Keratinocyte (primary cell): ENCODE data around the gene FBXL17. TPM values are rescaled to one million over a fixed set of nuclear protein-coding genes. Genes with fewer than 3 reads are reported as not detected.

ENCODE experiments used
- DNase-seq: peaks from one replicate; pipeline ENCODE4 v3.0.0-alpha.2; 2011; ENCODE audit warnings: low read depth, missing footprints, low spot score
- FAIRE-seq: peaks from 2 replicates; lab custom pipeline; 2011; peaks lifted over from hg19 to GRCh38; lab: Jason Lieb, UNC
- H2AFZ ChIP-seq: 2 replicates; pipeline ENCODE4 v1.6.0; 2012; ENCODE audit warnings: low read length, control low read depth, inconsistent platforms; ENCODE audit not compliant: control insufficient read depth
- H3K27ac ChIP-seq: 2 replicates; pipeline ENCODE4 v1.5.1; 2011; ENCODE audit warnings: low read length; ENCODE audit not compliant: control insufficient read depth, insufficient read depth
- H3K27me3 ChIP-seq: 3 replicates; pipeline ENCODE4 v1.6.0; 2011; ENCODE audit warnings: low read length; ENCODE audit not compliant: control insufficient read depth, insufficient read depth; ENCODE audit errors: extremely low read depth
- H3K36me3 ChIP-seq, 2 experiments: 2 replicates in 1 of 2; 3 replicates in 1 of 2; pipeline ENCODE4 v1.5.1; 2011; ENCODE audit warnings: low read length in 2 of 2, mild to moderate bottlenecking in 1 of 2; ENCODE audit not compliant: control insufficient read depth in 2 of 2, insufficient read depth in 2 of 2; ENCODE audit errors: extremely low read depth in 1 of 2
- H3K4me1 ChIP-seq: 3 replicates; pipeline ENCODE4 v1.5.1; 2011; ENCODE audit warnings: low read length; ENCODE audit not compliant: control insufficient read depth, insufficient read depth; ENCODE audit errors: extremely low read depth
- H3K4me2 ChIP-seq: 3 replicates; pipeline ENCODE4 v1.6.0; 2011; ENCODE audit warnings: low read depth, low read length; ENCODE audit not compliant: control insufficient read depth, insufficient read depth; ENCODE audit errors: extremely low read depth
- H3K4me3 ChIP-seq, 3 experiments: fragments of 200-600 bp in 1 of 3; sonication (generic) in 1 of 3; 2 replicates in 2 of 3; 3 replicates in 1 of 3; pipeline ENCODE4 v1.5.1; 2011 to 2016; ENCODE audit warnings: low read length in 3 of 3, mild to moderate bottlenecking in 3 of 3, control low read depth in 2 of 3, inconsistent platforms in 1 of 3, low read depth in 1 of 3, mixed read lengths in 1 of 3, mixed run types in 1 of 3, moderate library complexity in 1 of 3; ENCODE audit not compliant: control insufficient read depth in 2 of 3, insufficient read depth in 2 of 3; ENCODE audit errors: extremely low read depth in 1 of 3
- H3K79me2 ChIP-seq: 2 replicates; pipeline ENCODE4 v1.6.0; 2012; ENCODE audit warnings: low read length; ENCODE audit not compliant: control insufficient read depth, insufficient read depth
- H3K9ac ChIP-seq: 3 replicates; pipeline ENCODE4 v1.6.0; 2011; ENCODE audit warnings: low read length; ENCODE audit not compliant: control insufficient read depth, insufficient read depth; ENCODE audit errors: extremely low read depth
- H3K9me1 ChIP-seq: 3 replicates; pipeline ENCODE4 v1.6.0; 2011; ENCODE audit warnings: low read length; ENCODE audit not compliant: control insufficient read depth, insufficient read depth; ENCODE audit errors: extremely low read depth
- H3K9me3 ChIP-seq: 2 replicates; pipeline ENCODE4 v1.5.1; 2012; ENCODE audit warnings: low read depth, low read length; ENCODE audit not compliant: control insufficient read depth
- H4K20me1 ChIP-seq: 3 replicates; pipeline ENCODE4 v1.6.0; 2011; ENCODE audit warnings: low read length; ENCODE audit not compliant: control insufficient read depth, insufficient read depth; ENCODE audit errors: extremely low read depth
- EZH2 ChIP-seq: IDR thresholded peaks from one replicate; pipeline ENCODE4 v1.6.1; 2012; ENCODE audit warnings: inconsistent platforms, mild to moderate bottlenecking, low read length, moderate library complexity
- dilution Hi-C: fragments of 300-500 bp; cut with MboI; formaldehyde crosslinking; loops from one replicate; pipeline ENCODE4 v1.7.0; 2020; ENCODE audit warnings: low sequenced_read_pairs; ENCODE audit not compliant: extremely low pct_ligation_motif_present
- polyA plus RNA-seq, 5 experiments: library from polyadenylated mRNA; depleted of rRNA in 3 of 5; stranded (reverse) in 3 of 5; stranded (forward) in 1 of 5; unstranded in 1 of 5; fragments of >200 nt; gene quantifications; 1 replicate in 1 of 5; 2 replicates in 3 of 5; 3 replicates in 1 of 5; pipeline versions ENCODE4 v1.2.1 to v1.2.3, GENCODE V29; 2011 to 2012; ENCODE audit warnings: missing spikeins in 2 of 5, low read depth in 1 of 5, low replicate concordance in 1 of 5
- TF ChIP-seq, protein P1 (sequence below), 3 experiments: IDR thresholded peaks in 1 of 3; conservative IDR thresholded peaks in 1 of 3; optimal IDR thresholded peaks in 1 of 3; 2 replicates in 2 of 3; 3 replicates in 1 of 3; pipeline versions ENCODE3 to v1.5.1; 2011; ENCODE audit warnings: low read length in 3 of 3, mild to moderate bottlenecking in 3 of 3, moderate library complexity in 2 of 3, control low read depth in 1 of 3, inconsistent platforms in 1 of 3; ENCODE audit not compliant: insufficient read depth in 2 of 3; ENCODE audit errors: extremely low read depth in 1 of 3

Gene FBXL17
- polyA plus RNA-seq, 1 donor (not counting 4 experiments of a cell fraction or from before 2014, with no cell fraction given) = 5.7 TPM

DNA sequence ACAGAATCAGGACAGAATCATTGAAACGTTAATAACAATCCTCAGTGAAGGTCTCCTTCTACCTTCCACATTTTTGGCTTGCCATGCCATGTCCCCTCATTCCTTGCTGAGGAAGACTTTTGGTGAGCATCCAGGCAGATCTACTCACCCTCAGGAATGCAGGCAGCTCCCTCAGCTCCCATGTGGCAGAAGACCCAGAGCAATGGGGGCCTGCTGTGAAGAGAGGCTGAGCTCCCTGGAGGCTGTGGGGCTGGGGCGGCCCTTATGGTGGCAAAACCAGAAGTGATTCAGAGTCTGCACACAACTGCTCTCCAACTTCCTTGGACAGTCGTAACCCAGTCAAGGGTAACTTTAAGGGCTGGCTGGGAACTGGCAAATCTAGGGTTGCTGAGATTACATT lies 463.9 kb downstream of the FBXL17 start:
- dilution Hi-C loops = no loop called here
- no peak for FAIRE-seq
- Histone ChIP-seq H3K4me1 (no peaks in the 10 kb centered on the region), H4K20me1 (no peaks in the 10 kb centered on the region), H3K9ac (no peak overlapping the region), H2AFZ (no peak overlapping the region), H3K9me3 (no peaks in the 10 kb centered on the region), H3K79me2 (no peaks in the 10 kb centered on the region), H3K27ac (no peak overlapping the region), H3K27me3 (no peaks in the 10 kb centered on the region), H3K36me3 (no peaks in the 10 kb centered on the region), H3K4me2 (no peak overlapping the region), H3K4me3 (no peak overlapping the region), H3K9me1 (no peaks in the 10 kb centered on the region)
- no peak for DNase-seq
- no peak for TF ChIP-seq EZH2
- TF ChIP-seq, protein P1, sequence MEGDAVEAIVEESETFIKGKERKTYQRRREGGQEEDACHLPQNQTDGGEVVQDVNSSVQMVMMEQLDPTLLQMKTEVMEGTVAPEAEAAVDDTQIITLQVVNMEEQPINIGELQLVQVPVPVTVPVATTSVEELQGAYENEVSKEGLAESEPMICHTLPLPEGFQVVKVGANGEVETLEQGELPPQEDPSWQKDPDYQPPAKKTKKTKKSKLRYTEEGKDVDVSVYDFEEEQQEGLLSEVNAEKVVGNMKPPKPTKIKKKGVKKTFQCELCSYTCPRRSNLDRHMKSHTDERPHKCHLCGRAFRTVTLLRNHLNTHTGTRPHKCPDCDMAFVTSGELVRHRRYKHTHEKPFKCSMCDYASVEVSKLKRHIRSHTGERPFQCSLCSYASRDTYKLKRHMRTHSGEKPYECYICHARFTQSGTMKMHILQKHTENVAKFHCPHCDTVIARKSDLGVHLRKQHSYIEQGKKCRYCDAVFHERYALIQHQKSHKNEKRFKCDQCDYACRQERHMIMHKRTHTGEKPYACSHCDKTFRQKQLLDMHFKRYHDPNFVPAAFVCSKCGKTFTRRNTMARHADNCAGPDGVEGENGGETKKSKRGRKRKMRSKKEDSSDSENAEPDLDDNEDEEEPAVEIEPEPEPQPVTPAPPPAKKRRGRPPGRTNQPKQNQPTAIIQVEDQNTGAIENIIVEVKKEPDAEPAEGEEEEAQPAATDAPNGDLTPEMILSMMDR (optimal IDR thresholded peaks at IDR 0.05 in 1 of 3, IDR thresholded peaks at IDR 0.05 in 1 of 3, conservative IDR thresholded peaks at IDR 0.05 in 1 of 3; ENCODE audit: extremely low read depth in 1 of 3, insufficient read depth in 2 of 3, low read length in 3 of 3) = no peak

DNA sequence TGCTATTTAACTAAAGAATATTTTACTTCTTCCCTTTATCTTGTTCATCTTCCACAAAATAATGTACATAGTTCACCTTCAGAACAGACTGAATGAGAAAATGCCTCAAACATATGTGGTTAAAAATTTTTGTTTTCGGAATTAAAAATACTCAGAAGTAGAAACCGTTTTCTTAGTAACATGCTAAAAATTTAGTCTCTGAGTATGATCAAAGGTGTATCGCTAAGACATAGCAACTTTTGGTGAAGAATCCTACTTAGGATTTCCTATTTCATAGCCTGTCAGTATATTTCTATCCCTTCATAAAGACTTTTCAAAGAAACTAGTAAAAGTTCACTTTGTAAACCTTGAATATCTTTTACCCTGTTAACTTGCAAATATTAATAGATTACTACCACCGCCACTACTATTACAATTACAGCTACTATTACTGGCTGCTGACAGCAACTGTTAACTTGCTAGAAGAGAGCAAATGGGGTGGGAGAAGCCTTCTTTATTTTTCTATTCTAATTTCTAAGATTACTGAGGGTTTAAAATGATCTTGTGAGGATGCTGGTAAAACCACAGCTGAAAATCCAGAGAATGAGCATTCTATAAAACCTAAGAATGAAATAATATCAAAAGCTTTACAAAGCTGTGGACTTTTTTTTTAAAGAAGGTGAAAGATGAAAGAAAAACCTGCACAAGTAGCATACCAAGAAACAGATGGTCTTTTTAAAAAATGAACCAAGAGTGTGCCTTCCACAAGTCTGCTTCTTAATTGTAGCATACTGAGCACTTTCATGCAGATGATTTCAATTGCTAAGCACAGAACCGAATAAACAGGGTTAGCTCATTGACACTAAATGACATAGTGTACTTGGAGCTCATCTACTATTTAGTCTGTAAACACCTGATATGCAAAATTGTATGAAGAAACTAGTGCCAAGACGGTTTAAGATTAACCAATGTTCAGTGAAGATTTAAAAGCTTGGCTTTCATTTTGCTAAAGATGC lies 464.9 kb downstream of the FBXL17 start:
- Histone ChIP-seq H3K9me1 (no peaks in the 10 kb centered on the region), H3K9ac (no peak overlapping the region), H3K4me1 (no peaks in the 10 kb centered on the region), H3K4me2 (no peak overlapping the region), H2AFZ (no peak overlapping the region), H3K9me3 (no peaks in the 10 kb centered on the region), H3K27ac (no peak overlapping the region), H3K36me3 (no peaks in the 10 kb centered on the region), H3K79me2 (no peaks in the 10 kb centered on the region), H3K27me3 (no peaks in the 10 kb centered on the region), H4K20me1 (no peaks in the 10 kb centered on the region), H3K4me3 (no peak overlapping the region)
- no peak for TF ChIP-seq EZH2
- TF ChIP-seq, protein P1 (optimal IDR thresholded peaks at IDR 0.05 in 1 of 3, IDR thresholded peaks at IDR 0.05 in 1 of 3, conservative IDR thresholded peaks at IDR 0.05 in 1 of 3; ENCODE audit: extremely low read depth in 1 of 3, insufficient read depth in 2 of 3, low read length in 3 of 3) = no peak
- no peak for FAIRE-seq
- dilution Hi-C loops = no loop called here
- DNase-seq = no peak
